Measurements from ENCODE around the gene MDM4.
"Not testable (repeated sequence)": the region's sequence is repeated elsewhere in the genome, so short reads cannot be mapped to it uniquely, and the experiment has no call there.

- TF ChIP-seq CTCF (conservative IDR thresholded peaks at IDR 0.05 in 1 of 2, IDR thresholded peaks at IDR 0.05 in 1 of 2; ENCODE audit: low read depth in 1 of 2, low read length in 2 of 2); EZH2 (IDR thresholded peaks at IDR 0.05; ENCODE audit: low read length, missing control alignments): not testable (repeated sequence)
These were observed 43.8 kb downstream of the MDM4 start for GRCh38 chr1:204560002-204560401.

Data from fibroblast of lung (primary cell).